H7 (cell line): ENCODE measurements around the gene MCF2. TPM values are rescaled to one million over a fixed set of nuclear protein-coding genes. Genes with fewer than 3 reads are reported as not detected.

ENCODE experiments used
- DNase-seq: peaks from one replicate; pipeline ENCODE4 v3.0.0; 2012
- H3K27me3 ChIP-seq: 2 replicates; pipeline ENCODE4 v1.6.0; 2011; ENCODE audit warnings: mild to moderate bottlenecking, low read length; ENCODE audit not compliant: control insufficient read depth, insufficient read depth
- H3K36me3 ChIP-seq: replicated peaks from 2 replicates; pipeline ENCODE4 v1.5.1; 2011; ENCODE audit warnings: low read length; ENCODE audit not compliant: control insufficient read depth, insufficient read depth
- H3K4me3 ChIP-seq: 2 replicates; pipeline ENCODE4 v1.5.1; 2011; ENCODE audit warnings: low read depth, mild to moderate bottlenecking, control low read depth, low read length, moderate library complexity; ENCODE audit not compliant: insufficient read depth
- total RNA-seq: library from RNA; depleted of rRNA; stranded (reverse); fragments of >200 nt; shearing (Covaris generic); gene quantifications from 2 replicates; pipeline ENCODE4 v1.2.3, GENCODE V29; 2014; rRNA removed

The MCF2 gene
- total RNA-seq: 1.1 and 2.3 TPM in 2 replicates

- Histone ChIP-seq H3K4me3 (no peak within 1 kb of the TSS), H3K36me3 (no peaks in the 10 kb centered on the region), H3K27me3 (no peaks in the 10 kb centered on the region)
- no peak for DNase-seq
These were observed at the start of gene MCF2 for GRCh38 chrX:139708067-139708466. TSS of gene MCF2 (minus strand) at chrX:139708167. CDS start at chrX:139651744, 56,423 bp downstream.

DNA sequence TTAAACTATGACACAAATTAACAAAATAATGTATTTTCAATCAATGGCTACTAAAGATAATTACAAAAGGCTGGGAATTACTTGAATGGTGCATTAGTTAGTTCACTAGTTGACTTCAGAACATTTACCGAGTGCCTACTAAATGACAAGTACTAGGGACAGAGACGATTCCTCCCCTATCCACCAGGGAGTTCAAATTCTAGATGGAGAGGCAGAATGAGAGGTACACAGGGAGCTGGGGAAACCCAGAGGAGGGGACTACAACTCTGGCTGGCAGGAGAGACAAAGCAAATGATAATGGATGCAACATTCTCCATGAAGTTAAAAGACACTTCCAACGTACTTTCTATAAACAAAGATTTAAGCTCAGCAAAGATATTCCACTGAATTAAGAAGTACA, 43.1 kb upstream of the MCF2 start:
- H3K4me3 ChIP-seq: no peak overlapping the region
- H3K27me3 ChIP-seq: no peaks in the 10 kb centered on the region
- no peaks in the 10 kb centered on the region; the same call in none of the 2 replicates for H3K36me3 ChIP-seq
- peak; percentile 13 for DNase-seq

DNA sequence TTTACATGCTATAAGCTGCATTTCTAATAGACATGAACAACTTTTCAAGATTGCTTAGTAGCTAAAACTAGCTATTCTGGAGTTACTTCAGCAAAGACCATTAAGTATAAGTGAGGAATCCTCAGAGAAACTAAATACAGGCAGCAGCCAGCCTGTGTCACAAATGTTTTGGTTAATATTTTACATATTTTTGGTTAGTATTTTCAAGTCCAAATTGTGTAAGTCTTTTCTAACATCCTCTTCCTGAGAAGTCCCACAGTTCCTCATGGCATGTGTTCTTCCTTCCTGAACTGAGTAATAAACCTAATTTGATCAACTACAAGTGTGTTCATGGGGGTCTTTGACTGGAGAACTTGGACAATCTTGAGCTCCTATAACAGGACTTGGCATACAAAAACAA, 42.4 kb upstream of the MCF2 start:
- no peaks in the 10 kb centered on the region; the same call in none of the 2 replicates for H3K36me3 ChIP-seq
- no peaks in the 10 kb centered on the region for H3K27me3 ChIP-seq
- no peak overlapping the region for H3K4me3 ChIP-seq
- DNase-seq: no peak

- Histone ChIP-seq H3K4me3 (no peak overlapping the region), H3K27me3 (no peaks in the 10 kb centered on the region), H3K36me3 (no peaks in the 10 kb centered on the region; the same call in none of the 2 replicates)
- no peak for DNase-seq
These were observed 31.2 kb upstream of the MCF2 start for GRCh38 chrX:139739138-139739537.

DNA sequence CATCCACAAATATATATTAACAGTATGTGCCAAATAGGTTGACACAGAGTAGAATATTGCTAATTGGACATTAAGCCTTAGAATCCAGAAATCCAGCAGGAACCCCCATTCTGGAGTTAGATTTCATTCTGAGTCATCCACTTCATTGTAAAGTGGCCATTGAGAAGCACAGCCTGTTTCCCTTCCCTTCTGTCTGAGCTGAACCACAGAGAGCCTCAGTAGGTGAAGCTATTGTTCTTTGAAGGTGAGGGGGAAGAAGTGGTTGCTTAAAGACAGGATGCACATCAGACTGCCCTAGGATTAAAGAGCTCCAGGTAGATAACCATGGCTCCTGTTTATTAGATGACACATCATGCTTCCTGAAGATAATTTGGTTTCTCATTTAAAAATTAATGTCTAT, 30.6 kb upstream of the MCF2 start:
- no peaks in the 10 kb centered on the region; the same call in none of the 2 replicates for H3K36me3 ChIP-seq
- H3K4me3 ChIP-seq: no peak overlapping the region
- H3K27me3 ChIP-seq: no peaks in the 10 kb centered on the region
- DNase-seq: no peak

DNA sequence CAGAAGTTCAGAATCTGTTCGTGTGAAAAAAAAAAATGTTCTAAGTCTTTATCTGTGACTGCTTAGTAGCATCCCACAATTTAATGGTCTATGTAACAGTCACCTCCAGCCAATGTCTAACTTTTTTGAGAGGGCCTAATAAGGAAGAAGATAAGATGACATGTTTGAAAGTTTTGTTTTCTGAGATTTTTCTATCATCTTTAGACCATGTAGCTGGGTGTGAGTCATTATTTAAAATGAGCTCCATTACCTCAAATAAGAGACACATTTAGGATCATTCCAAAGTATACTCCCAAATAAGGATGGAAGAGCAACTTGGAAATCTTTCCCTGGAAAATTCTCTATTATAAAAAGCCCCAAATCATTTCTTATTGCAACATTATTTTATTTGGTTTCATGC, 28.2 kb upstream of the MCF2 start:
- no peak for DNase-seq
- Histone ChIP-seq H3K36me3 (no peaks in the 10 kb centered on the region; the same call in none of the 2 replicates), H3K4me3 (no peak overlapping the region), H3K27me3 (no peaks in the 10 kb centered on the region)

GRCh38 chrX:139734996-139735395, 27.0 kb upstream of the MCF2 start:
- DNase-seq: no peak
- no peak overlapping the region for H3K4me3 ChIP-seq
- H3K36me3 ChIP-seq: no peaks in the 10 kb centered on the region; the same call in none of the 2 replicates
- H3K27me3 ChIP-seq: no peaks in the 10 kb centered on the region

GRCh38 chrX:139725720-139726119, 17.8 kb upstream of the MCF2 start:
- no peak for DNase-seq

DNA sequence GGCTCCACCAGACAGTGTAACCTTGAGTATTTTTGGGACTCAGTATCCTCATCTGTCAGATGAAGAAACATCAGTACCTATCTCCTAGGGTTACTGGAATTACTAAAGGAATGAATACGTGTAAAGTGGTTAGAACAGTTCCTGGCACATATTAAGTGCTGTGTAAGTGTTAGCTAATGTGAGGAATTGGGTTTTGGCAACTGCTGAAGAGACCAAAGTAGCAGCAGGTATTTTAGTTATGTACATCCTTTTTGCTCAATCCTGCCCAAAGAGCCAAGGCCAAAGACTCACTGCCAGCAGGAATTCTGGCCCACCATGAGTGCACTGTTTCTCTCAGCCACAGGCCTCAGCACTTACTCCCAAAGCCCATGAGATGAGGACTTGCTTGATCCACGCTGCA, 16.7 kb upstream of the MCF2 start:
- Histone ChIP-seq H3K36me3 (no peaks in the 10 kb centered on the region), H3K4me3 (no peak overlapping the region), H3K27me3 (no peaks in the 10 kb centered on the region)
- DNase-seq: no peak

More at GRCh38 chrX:139725720-139726119, 17.8 kb upstream of the MCF2 start:
- Histone ChIP-seq H3K36me3 (no peaks in the 10 kb centered on the region), H3K27me3 (no peaks in the 10 kb centered on the region), H3K4me3 (no peak overlapping the region)

- no peak overlapping the region for H3K4me3 ChIP-seq
- no peak for DNase-seq
- no peaks in the 10 kb centered on the region for H3K36me3 ChIP-seq
- H3K27me3 ChIP-seq: no peaks in the 10 kb centered on the region
These were observed 13.0 kb upstream of the MCF2 start for GRCh38 chrX:139720979-139721378.

DNA sequence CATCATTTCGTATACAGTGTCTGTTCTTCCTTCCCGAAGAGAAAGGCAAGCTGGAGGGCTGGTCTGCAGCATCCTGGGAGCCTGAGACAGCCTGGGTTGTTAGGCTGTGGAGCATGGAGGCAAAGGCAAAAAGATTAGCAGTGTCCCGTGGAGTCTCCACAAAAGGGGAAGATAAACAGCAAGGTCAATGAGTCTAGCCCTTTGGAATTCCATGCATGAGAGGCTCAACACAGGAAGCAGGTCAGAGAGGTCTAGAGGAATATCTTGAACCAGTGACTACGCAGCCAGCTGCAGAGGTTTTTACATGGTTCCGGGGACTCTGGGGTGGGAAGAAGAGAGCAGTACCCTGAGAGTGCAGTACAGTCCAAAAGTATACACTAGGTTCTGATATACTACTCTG, 12.2 kb upstream of the MCF2 start:
- DNase-seq: peak; percentile 32
- Histone ChIP-seq H3K4me3 (no peak overlapping the region), H3K27me3 (no peaks in the 10 kb centered on the region), H3K36me3 (no peaks in the 10 kb centered on the region)

DNA sequence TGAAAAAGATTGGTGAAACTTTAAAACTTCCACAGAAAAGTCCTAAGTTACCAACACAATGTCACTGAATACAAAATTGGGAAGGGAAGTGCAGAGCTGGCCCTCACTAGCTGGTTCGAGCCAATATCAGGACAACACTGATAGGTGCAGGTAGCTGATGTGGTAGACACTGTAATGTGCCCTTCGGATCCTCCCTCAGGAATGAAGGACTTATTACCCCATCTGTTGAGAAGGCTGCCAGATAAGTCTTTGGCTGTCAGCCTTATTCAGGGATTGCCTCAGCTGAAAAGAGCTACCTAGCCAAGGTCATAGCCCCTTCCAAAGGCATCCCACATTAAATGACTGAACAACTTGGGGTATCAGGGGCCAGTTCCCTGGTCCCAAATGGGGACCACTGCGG, 5.3 kb downstream of the MCF2 start:
- no peak for DNase-seq
- Histone ChIP-seq H3K4me3 (no peak overlapping the region), H3K27me3 (no peaks in the 10 kb centered on the region), H3K36me3 (no peaks in the 10 kb centered on the region)

GRCh38 chrX:139692908-139693307, 15.1 kb downstream of the MCF2 start:
- Histone ChIP-seq H3K36me3 (no peaks in the 10 kb centered on the region), H3K27me3 (peaks cover 20% of the 10 kb centered on the region), H3K4me3 (no peak overlapping the region; the same call in 1 of the 2 replicates)
- peak; percentile 22 for DNase-seq

DNA sequence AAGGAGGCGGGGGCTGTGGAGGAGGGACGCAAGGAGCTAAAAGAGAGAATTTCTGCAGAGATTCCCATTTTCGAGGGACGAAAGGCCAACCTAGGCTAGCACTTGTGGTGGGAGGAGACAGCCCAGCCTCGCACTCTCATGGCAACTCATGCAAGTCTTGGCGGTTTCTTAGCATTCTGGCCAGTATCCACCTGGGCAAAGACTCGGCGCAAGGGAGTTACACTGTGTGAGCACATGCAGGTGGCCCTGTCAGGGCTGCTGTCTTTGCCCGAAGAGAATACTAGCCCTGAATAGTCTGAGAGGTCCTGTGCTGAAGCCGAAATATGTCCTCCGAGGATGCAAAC, 15.5 kb downstream of the MCF2 start:
- no peaks in the 10 kb centered on the region for H3K36me3 ChIP-seq
- no peak for DNase-seq
- H3K4me3 ChIP-seq: peak overlapping the region; percentile 39; the same call in 1 of the 2 replicates
- peaks cover 20% of the 10 kb centered on the region for H3K27me3 ChIP-seq

- no peaks in the 10 kb centered on the region for H3K36me3 ChIP-seq
- peak; percentile 49 for DNase-seq
- peaks cover 20% of the 10 kb centered on the region for H3K27me3 ChIP-seq
- H3K4me3 ChIP-seq: peak overlapping the region; percentile 39
These were observed 16.0 kb downstream of the MCF2 start for GRCh38 chrX:139691843-139692505.

- DNase-seq: no peak
- Histone ChIP-seq H3K27me3 (peaks cover 20% of the 10 kb centered on the region), H3K36me3 (no peaks in the 10 kb centered on the region), H3K4me3 (peak overlapping the region; percentile 39)
These were observed 16.5 kb downstream of the MCF2 start for GRCh38 chrX:139691493-139691842.
